C4-2B (cell line): ENCODE results near the gene ARHGAP15.

Experiments used
- ZFX ChIP-seq: fragments of 450-650 bp; IDR thresholded peaks from 2 replicates; pipeline ENCODE4 v1.6.1; 2017
- TF ChIP-seq, protein P1 (sequence below): fragments of 450-650 bp; conservative IDR thresholded peaks from 2 replicates; pipeline ENCODE4 v1.5.1; 2017; ENCODE audit warnings: mild to moderate bottlenecking

DNA sequence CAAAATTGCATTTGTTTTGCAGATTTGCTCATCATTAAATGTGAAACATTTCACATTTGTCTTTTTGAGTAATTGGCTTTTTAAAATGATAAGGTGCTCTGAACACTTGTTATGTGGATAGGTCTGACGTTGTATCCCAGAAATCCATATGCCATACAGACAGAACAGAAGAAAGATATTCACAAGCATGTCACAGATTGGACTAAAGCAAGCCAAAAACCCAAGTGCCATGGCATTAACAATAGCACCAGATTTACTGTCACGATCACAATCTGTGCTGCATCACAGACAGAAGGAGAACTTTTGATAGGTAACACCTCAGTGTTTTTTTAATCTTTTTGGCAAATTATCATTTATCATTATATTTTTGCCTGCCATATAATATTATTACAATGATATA lies 272.6 kb downstream of the ARHGAP15 start:
- TF ChIP-seq, protein P1, sequence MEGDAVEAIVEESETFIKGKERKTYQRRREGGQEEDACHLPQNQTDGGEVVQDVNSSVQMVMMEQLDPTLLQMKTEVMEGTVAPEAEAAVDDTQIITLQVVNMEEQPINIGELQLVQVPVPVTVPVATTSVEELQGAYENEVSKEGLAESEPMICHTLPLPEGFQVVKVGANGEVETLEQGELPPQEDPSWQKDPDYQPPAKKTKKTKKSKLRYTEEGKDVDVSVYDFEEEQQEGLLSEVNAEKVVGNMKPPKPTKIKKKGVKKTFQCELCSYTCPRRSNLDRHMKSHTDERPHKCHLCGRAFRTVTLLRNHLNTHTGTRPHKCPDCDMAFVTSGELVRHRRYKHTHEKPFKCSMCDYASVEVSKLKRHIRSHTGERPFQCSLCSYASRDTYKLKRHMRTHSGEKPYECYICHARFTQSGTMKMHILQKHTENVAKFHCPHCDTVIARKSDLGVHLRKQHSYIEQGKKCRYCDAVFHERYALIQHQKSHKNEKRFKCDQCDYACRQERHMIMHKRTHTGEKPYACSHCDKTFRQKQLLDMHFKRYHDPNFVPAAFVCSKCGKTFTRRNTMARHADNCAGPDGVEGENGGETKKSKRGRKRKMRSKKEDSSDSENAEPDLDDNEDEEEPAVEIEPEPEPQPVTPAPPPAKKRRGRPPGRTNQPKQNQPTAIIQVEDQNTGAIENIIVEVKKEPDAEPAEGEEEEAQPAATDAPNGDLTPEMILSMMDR: no peak
- no peak for TF ChIP-seq ZFX
